ENCODE data around the gene TEAD3. TPM values are rescaled to one million over a fixed set of nuclear protein-coding genes. Genes with fewer than 3 reads are reported as not detected.
"Not testable (repeated sequence)": the region's sequence is repeated elsewhere in the genome, so short reads cannot be mapped to it uniquely, and the experiment has no call there.

The TEAD3 gene
- total RNA-seq, 1 donor from 2014 or later, result 23.8 TPM

GRCh38 chr6:35522151-35522550, 25.3 kb upstream of the TEAD3 start:
- H3K36me3 ChIP-seq (ENCODE audit: control insufficient read depth, insufficient read depth, low read length), result no peaks in the 10 kb centered on the region
- no peak overlapping the region for H3K4me3 ChIP-seq (ENCODE audit: low read depth, low read length)
- no peak for TF ChIP-seq CTCF (IDR thresholded peaks at IDR 0.05; ENCODE audit: insufficient read depth, low read length, poor library complexity, severe bottlenecking)
- DNase-seq (ENCODE audit: low read depth), result no peak
- H3K27me3 ChIP-seq (ENCODE audit: control insufficient read depth, insufficient read depth, low read length), result peaks cover 8% of the 10 kb centered on the region

- H3K36me3 ChIP-seq (ENCODE audit: control insufficient read depth, insufficient read depth, low read length), result no peaks in the 10 kb centered on the region
- TF ChIP-seq CTCF (IDR thresholded peaks at IDR 0.05; ENCODE audit: insufficient read depth, low read length, poor library complexity, severe bottlenecking), result no peak
- no peak for DNase-seq (ENCODE audit: low read depth)
These were observed 24.4 kb upstream of the TEAD3 start for GRCh38 chr6:35521235-35521634.

GRCh38 chr6:35519313-35520015, 22.6 kb upstream of the TEAD3 start:
- peaks cover 6% of the 10 kb centered on the region for H3K27me3 ChIP-seq (ENCODE audit: control insufficient read depth, insufficient read depth, low read length)
- no peak for DNase-seq (ENCODE audit: low read depth)
- no peak for TF ChIP-seq CTCF (IDR thresholded peaks at IDR 0.05; ENCODE audit: insufficient read depth, low read length, poor library complexity, severe bottlenecking)
- H3K36me3 ChIP-seq (ENCODE audit: control insufficient read depth, insufficient read depth, low read length), result no peaks in the 10 kb centered on the region
- no peak overlapping the region for H3K4me3 ChIP-seq (ENCODE audit: low read depth, low read length)

More at GRCh38 chr6:35521235-35521634, 24.4 kb upstream of the TEAD3 start:
- Histone ChIP-seq H3K4me3 (ENCODE audit: low read depth, low read length) (no peak overlapping the region), H3K27me3 (ENCODE audit: control insufficient read depth, insufficient read depth, low read length) (peaks cover 8% of the 10 kb centered on the region)

GRCh38 chr6:35518566-35519312, 21.9 kb upstream of the TEAD3 start:
- Histone ChIP-seq H3K36me3 (ENCODE audit: control insufficient read depth, insufficient read depth, low read length) (no peaks in the 10 kb centered on the region), H3K4me3 (ENCODE audit: low read depth, low read length) (no peak overlapping the region), H3K27me3 (ENCODE audit: control insufficient read depth, insufficient read depth, low read length) (peaks cover 6% of the 10 kb centered on the region)
- no peak for TF ChIP-seq CTCF (IDR thresholded peaks at IDR 0.05; ENCODE audit: insufficient read depth, low read length, poor library complexity, severe bottlenecking)
- DNase-seq (ENCODE audit: low read depth), result no peak

GRCh38 chr6:35517978-35518377, 21.1 kb upstream of the TEAD3 start:
- not testable (repeated sequence) for H3K36me3 ChIP-seq (ENCODE audit: control insufficient read depth, insufficient read depth, low read length); H3K4me3 ChIP-seq (ENCODE audit: low read depth, low read length); H3K27me3 ChIP-seq (ENCODE audit: control insufficient read depth, insufficient read depth, low read length); DNase-seq (ENCODE audit: low read depth)

- no peak overlapping the region for H3K4me3 ChIP-seq (ENCODE audit: low read depth, low read length)
- no peaks in the 10 kb centered on the region for H3K36me3 ChIP-seq (ENCODE audit: control insufficient read depth, insufficient read depth, low read length)
- peaks cover 12% of the 10 kb centered on the region for H3K27me3 ChIP-seq (ENCODE audit: control insufficient read depth, insufficient read depth, low read length)
- TF ChIP-seq CTCF (IDR thresholded peaks at IDR 0.05; ENCODE audit: insufficient read depth, low read length, poor library complexity, severe bottlenecking), result no peak
- DNase-seq (ENCODE audit: low read depth), result no peak
These were observed 19.8 kb upstream of the TEAD3 start for GRCh38 chr6:35516712-35517111.

GRCh38 chr6:35515939-35516338, 19.1 kb upstream of the TEAD3 start:
- not testable (repeated sequence) for H3K36me3 ChIP-seq (ENCODE audit: control insufficient read depth, insufficient read depth, low read length); H3K4me3 ChIP-seq (ENCODE audit: low read depth, low read length); DNase-seq (ENCODE audit: low read depth)
- peaks cover 16% of the 10 kb centered on the region for H3K27me3 ChIP-seq (ENCODE audit: control insufficient read depth, insufficient read depth, low read length)

All from kidney epithelial cell (primary cell).